HUES48 (cell line): Measurements from ENCODE around the gene CCDC88C.
"Not testable (repeated sequence)": the region's sequence is repeated elsewhere in the genome, so short reads cannot be mapped to it uniquely, and the experiment has no call there.

Experiments
- H3K27ac ChIP-seq: one replicate; pipeline ENCODE4 v1.7.0; 2013; ENCODE audit warnings: low read depth, low read length, inconsistent platforms
- H3K27me3 ChIP-seq: 2 replicates; pipeline ENCODE4 v1.6.1; 2013; ENCODE audit warnings: mild to moderate bottlenecking, low read length; ENCODE audit not compliant: control insufficient read depth, insufficient read depth
- H3K36me3 ChIP-seq: 2 replicates; pipeline ENCODE4 v1.6.1; 2013; ENCODE audit warnings: low read length; ENCODE audit not compliant: control insufficient read depth, insufficient read depth
- H3K4me1 ChIP-seq: 2 replicates; pipeline ENCODE4 v1.6.1; 2013; ENCODE audit warnings: mild to moderate bottlenecking, low read length; ENCODE audit not compliant: control insufficient read depth, insufficient read depth
- H3K4me3 ChIP-seq: 2 replicates; pipeline ENCODE4 v1.5.1; 2013; ENCODE audit warnings: mild to moderate bottlenecking, low read depth, low read length
- H3K9ac ChIP-seq: 2 replicates; pipeline ENCODE4 v1.6.1; 2013; ENCODE audit warnings: mild to moderate bottlenecking, low read depth, low read length, moderate library complexity
- H3K9me3 ChIP-seq: 2 replicates; pipeline ENCODE4 v1.6.1; 2013; ENCODE audit warnings: low read length; ENCODE audit not compliant: control insufficient read depth, insufficient read depth

The CCDC88C gene

GRCh38 chr14:91233936-91234790, 183.5 kb downstream of the CCDC88C start:
- Histone ChIP-seq H3K9ac (no peak overlapping the region), H3K36me3 (no peaks in the 10 kb centered on the region), H3K4me1 (no peaks in the 10 kb centered on the region), H3K27ac (no peak overlapping the region), H3K27me3 (no peaks in the 10 kb centered on the region), H3K4me3 (no peak overlapping the region), H3K9me3 (0 out of 2 replicates have a peak, but pooled peaks cover 3% of the 10 kb centered on the region)

- no peak overlapping the region for H3K9ac ChIP-seq
- H3K4me1 ChIP-seq = peaks cover 10% of the 10 kb centered on the region
- H3K27ac ChIP-seq = no peak overlapping the region
- no peak overlapping the region for H3K4me3 ChIP-seq
- H3K27me3 ChIP-seq = no peaks in the 10 kb centered on the region
- no peaks in the 10 kb centered on the region for H3K36me3 ChIP-seq
- H3K9me3 ChIP-seq = 0 out of 2 replicates have a peak, but pooled peaks cover 3% of the 10 kb centered on the region
Measured at GRCh38 chr14:91232603-91233002, 185.0 kb downstream of the CCDC88C start.

GRCh38 chr14:91232052-91232451, 185.6 kb downstream of the CCDC88C start:
- 0 out of 2 replicates have a peak, but pooled peaks cover 3% of the 10 kb centered on the region for H3K9me3 ChIP-seq
- H3K9ac ChIP-seq = no peak overlapping the region
- H3K36me3 ChIP-seq = no peaks in the 10 kb centered on the region
- no peaks in the 10 kb centered on the region for H3K27me3 ChIP-seq
- peaks cover 10% of the 10 kb centered on the region for H3K4me1 ChIP-seq
- H3K27ac ChIP-seq = no peak overlapping the region
- H3K4me3 ChIP-seq = no peak overlapping the region

GRCh38 chr14:91231446-91231845, 186.2 kb downstream of the CCDC88C start:
- Histone ChIP-seq H3K27me3 (no peaks in the 10 kb centered on the region), H3K4me1 (peaks cover 10% of the 10 kb centered on the region), H3K4me3 (no peak overlapping the region), H3K27ac (no peak overlapping the region), H3K9me3 (0 out of 2 replicates have a peak, but pooled peaks cover 3% of the 10 kb centered on the region), H3K9ac (no peak overlapping the region), H3K36me3 (no peaks in the 10 kb centered on the region)

GRCh38 chr14:91230397-91231035, 187.1 kb downstream of the CCDC88C start:
- no peak overlapping the region for H3K4me3 ChIP-seq
- H3K4me1 ChIP-seq = peaks cover 10% of the 10 kb centered on the region
- H3K27me3 ChIP-seq = no peaks in the 10 kb centered on the region
- no peak overlapping the region for H3K9ac ChIP-seq
- no peak overlapping the region for H3K27ac ChIP-seq
- H3K9me3 ChIP-seq = 0 out of 2 replicates have a peak, but pooled peaks cover 3% of the 10 kb centered on the region
- no peaks in the 10 kb centered on the region for H3K36me3 ChIP-seq

- Histone ChIP-seq H3K9ac (no peak overlapping the region), H3K4me1 (peaks cover 10% of the 10 kb centered on the region), H3K27ac (no peak overlapping the region), H3K9me3 (0 out of 2 replicates have a peak, but pooled peaks cover 3% of the 10 kb centered on the region), H3K4me3 (no peak overlapping the region), H3K36me3 (no peaks in the 10 kb centered on the region), H3K27me3 (no peaks in the 10 kb centered on the region)
Measured at GRCh38 chr14:91229743-91230200, 187.8 kb downstream of the CCDC88C start.

- no peaks in the 10 kb centered on the region for H3K36me3 ChIP-seq
- H3K4me3 ChIP-seq = no peak overlapping the region
- 0 out of 2 replicates have a peak, but pooled peaks cover 3% of the 10 kb centered on the region for H3K9me3 ChIP-seq
- H3K9ac ChIP-seq = no peak overlapping the region
- peaks cover 10% of the 10 kb centered on the region for H3K4me1 ChIP-seq
- no peaks in the 10 kb centered on the region for H3K27me3 ChIP-seq
- no peak overlapping the region for H3K27ac ChIP-seq
Measured at GRCh38 chr14:91229005-91229382, 188.6 kb downstream of the CCDC88C start.

- H3K4me3 ChIP-seq = no peak overlapping the region
- no peaks in the 10 kb centered on the region for H3K27me3 ChIP-seq
- peaks cover 10% of the 10 kb centered on the region for H3K4me1 ChIP-seq
- peak overlapping the region; percentile 42 for H3K27ac ChIP-seq
- H3K36me3 ChIP-seq = no peaks in the 10 kb centered on the region
- H3K9me3 ChIP-seq = 0 out of 2 replicates have a peak, but pooled peaks cover 3% of the 10 kb centered on the region
- no peak overlapping the region for H3K9ac ChIP-seq
Measured at GRCh38 chr14:91228112-91229004, 189.3 kb downstream of the CCDC88C start.

- H3K9ac ChIP-seq = no peak overlapping the region
Measured at GRCh38 chr14:91227183-91227628, 190.4 kb downstream of the CCDC88C start.

GRCh38 chr14:91226360-91226759, 191.3 kb downstream of the CCDC88C start:
- H3K4me1 ChIP-seq = peaks cover 10% of the 10 kb centered on the region
- H3K27me3 ChIP-seq = not testable (repeated sequence)

More at GRCh38 chr14:91227183-91227628, 190.4 kb downstream of the CCDC88C start:
- no peaks in the 10 kb centered on the region for H3K36me3 ChIP-seq
- 0 out of 2 replicates have a peak, but pooled peaks cover 3% of the 10 kb centered on the region for H3K9me3 ChIP-seq
- H3K27ac ChIP-seq = no peak overlapping the region
- no peak overlapping the region for H3K4me3 ChIP-seq
- no peaks in the 10 kb centered on the region for H3K27me3 ChIP-seq
- peaks cover 10% of the 10 kb centered on the region for H3K4me1 ChIP-seq

More at GRCh38 chr14:91226360-91226759, 191.3 kb downstream of the CCDC88C start:
- H3K4me3 ChIP-seq, H3K27ac ChIP-seq, H3K9ac ChIP-seq, H3K9me3 ChIP-seq, H3K36me3 ChIP-seq: not testable (repeated sequence)
